ENCODE results near the gene NFKB1. TPM values are rescaled to one million over a fixed set of nuclear protein-coding genes. Genes with fewer than 3 reads are reported as not detected.

The NFKB1 gene
- 34.5 and 35.0 TPM in 2 replicates for total RNA-seq

GRCh38 chr4:102500696-102501446 lies at the start of gene NFKB1:
Gene NFKB1 (plus strand): TSS chr4:102501359. CDS start chr4:102525519, 24,160 bp downstream.

Other genes with a start within 250 kb of the NFKB1 start
- 9.8 and 14.8 TPM in 2 replicates for gene SLC39A8, start 155.9 kb upstream of the NFKB1 start, total RNA-seq

Measured in articular chondrocyte of knee joint (primary cell).